OCI-M1 (cell line): ENCODE measurements around the gene RAPGEF3.
A peak's percentile ranks its signal among the peaks of the same experiment; 100 is the strongest.

Experiments
- DNase-seq: peaks from one replicate; lab custom pipeline; 2025; lab: John Stamatoyannopoulos, UW

The RAPGEF3 gene, protein sequence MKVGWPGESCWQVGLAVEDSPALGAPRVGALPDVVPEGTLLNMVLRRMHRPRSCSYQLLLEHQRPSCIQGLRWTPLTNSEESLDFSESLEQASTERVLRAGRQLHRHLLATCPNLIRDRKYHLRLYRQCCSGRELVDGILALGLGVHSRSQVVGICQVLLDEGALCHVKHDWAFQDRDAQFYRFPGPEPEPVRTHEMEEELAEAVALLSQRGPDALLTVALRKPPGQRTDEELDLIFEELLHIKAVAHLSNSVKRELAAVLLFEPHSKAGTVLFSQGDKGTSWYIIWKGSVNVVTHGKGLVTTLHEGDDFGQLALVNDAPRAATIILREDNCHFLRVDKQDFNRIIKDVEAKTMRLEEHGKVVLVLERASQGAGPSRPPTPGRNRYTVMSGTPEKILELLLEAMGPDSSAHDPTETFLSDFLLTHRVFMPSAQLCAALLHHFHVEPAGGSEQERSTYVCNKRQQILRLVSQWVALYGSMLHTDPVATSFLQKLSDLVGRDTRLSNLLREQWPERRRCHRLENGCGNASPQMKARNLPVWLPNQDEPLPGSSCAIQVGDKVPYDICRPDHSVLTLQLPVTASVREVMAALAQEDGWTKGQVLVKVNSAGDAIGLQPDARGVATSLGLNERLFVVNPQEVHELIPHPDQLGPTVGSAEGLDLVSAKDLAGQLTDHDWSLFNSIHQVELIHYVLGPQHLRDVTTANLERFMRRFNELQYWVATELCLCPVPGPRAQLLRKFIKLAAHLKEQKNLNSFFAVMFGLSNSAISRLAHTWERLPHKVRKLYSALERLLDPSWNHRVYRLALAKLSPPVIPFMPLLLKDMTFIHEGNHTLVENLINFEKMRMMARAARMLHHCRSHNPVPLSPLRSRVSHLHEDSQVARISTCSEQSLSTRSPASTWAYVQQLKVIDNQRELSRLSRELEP

DNA sequence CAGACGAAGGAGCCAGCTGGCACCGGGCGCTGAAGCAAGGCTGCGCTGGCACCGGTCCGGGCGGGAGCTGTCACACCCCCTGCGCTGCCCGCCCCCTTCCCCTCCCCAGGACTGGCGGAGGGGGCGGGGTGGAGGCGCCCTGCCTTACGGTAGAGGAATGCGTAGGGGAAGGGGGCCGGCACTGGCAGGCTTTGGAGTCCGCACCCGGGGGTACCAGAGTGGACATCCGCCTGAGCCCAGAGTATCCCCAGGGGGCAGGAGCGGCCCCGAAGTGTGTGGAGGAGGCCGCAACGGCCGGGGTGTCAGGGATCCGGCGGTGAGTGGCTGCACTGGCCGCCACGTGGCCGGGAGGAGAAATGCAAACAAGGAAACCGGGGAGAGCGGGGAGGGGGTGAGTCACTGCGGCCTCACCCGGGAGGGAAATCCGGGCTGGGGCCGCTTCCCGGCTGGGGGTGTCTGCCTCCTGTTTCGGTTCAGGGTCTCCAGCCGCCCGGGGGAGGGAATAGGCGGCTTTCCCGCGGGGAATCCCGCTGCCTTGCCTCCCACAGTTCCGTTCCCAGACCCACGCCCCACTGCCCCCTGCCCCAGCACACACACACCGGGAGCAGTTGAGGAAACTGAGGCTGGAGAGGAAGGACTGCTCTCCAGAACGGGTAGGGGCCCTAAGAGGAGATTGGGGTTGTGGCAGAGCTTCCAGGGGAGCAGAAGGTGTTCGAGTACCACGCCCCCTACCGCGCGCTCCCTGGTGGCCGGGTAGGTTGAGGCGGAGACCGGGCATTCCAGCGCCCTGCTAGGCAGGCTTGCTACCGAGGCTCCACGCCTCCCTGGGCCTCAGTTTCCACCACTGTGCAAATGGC lies at the start of gene RAPGEF3:
RAPGEF3 (minus strand) TSS at position 47 of the 857 bp plus-strand sequence. CDS start 324 bp downstream, outside the sequence.
- DNase-seq = peak; percentile 77

- DNase-seq = no peak
Measured at GRCh38 chr12:47808050-47808449, 49.4 kb upstream of the RAPGEF3 start.

- no peak for DNase-seq
Measured at GRCh38 chr12:47807338-47807737, 48.7 kb upstream of the RAPGEF3 start.

DNA sequence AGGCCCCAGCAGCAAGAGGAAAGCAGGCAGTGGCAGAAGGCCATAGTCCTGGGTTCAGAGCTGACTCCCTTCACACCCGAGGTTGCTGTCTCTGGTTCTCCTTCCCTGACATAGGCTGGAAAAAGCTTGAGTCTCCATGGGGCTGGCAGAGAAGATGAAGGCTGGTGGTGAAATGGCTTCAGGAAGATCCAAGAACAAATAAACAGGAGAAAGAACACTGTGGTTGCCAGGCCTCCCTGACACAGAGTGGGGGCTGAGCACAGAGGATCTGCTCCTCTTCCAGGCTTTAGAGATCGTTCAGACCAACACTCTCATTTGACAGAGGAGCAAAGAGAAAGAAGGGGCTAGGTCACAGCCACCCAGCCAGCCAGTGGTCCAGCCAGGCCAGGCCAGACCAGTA lies 46.7 kb upstream of the RAPGEF3 start:
- no peak for DNase-seq

GRCh38 chr12:47804171-47804570 lies 45.5 kb upstream of the RAPGEF3 start:
- no peak for DNase-seq

DNA sequence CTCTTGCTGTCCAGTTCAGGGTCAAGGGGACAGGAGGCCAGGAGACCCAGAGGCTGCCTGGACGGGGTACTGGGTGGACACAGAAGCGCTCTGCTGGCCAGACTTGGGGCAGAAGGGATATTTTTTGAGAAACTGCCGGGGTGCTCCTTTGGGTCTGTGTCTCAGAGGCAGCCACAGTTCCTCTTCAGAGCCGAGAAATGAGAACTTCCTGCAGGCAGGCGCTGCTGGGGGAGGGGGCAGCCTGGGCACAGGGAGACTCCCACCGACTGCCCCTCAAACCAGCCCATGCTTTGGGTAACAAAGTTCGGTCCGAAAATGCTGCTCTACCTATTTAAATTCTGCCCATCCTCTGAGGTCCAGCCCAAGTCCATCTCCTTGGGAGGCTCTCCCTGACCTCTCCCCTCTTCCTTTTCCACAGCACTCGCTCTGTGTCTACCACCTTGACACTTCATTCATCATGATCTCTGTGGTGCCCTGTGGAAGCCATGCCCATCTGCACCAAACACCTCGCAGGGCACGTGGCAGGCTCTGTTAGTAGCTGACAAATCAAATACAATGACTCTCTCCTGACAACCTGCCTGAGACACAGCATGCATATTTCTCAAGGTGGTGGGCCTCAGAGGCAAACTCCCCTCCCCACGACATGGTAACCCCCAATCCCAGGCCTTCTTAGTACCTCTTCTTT lies 44.7 kb upstream of the RAPGEF3 start:
- DNase-seq = peak; percentile 22

DNA sequence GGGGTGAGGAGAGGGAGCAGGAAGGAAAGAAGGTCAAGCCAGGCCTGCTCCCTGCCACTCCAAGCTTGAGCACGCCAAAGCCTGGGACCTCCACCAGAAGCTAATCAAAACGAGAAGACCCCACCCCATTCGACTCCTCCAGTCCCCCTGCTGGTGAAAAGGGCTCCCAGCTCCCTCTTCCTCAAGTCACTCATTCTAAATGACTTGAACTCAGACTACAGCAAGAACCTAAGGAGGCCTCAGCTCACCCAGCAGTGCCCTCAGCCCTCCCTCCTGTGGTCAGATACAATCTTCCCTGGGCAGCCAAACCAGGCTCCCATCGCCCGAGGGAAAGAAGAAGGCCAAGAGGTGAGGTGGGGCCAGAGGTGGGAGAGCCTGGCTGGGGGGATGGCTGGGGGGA lies 43.6 kb upstream of the RAPGEF3 start:
- peak; percentile 66 for DNase-seq

DNA sequence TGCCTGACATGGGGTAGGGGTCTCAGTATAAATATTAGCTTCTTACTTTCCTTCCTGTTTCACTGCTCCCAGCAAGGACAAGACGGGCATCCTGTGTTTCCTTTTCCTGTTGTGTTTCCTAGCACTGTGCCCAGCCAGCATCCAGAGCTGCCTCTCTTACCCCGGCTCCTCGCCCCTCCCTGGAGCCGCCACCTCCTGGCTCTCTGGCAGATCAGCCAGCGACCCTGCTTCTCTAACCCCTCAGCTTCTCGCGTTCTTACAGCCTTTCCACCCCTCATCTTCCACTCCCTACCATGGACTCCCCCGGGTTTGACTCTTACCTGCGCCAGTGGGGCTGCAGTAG lies 43.2 kb upstream of the RAPGEF3 start:
- no peak for DNase-seq

DNA sequence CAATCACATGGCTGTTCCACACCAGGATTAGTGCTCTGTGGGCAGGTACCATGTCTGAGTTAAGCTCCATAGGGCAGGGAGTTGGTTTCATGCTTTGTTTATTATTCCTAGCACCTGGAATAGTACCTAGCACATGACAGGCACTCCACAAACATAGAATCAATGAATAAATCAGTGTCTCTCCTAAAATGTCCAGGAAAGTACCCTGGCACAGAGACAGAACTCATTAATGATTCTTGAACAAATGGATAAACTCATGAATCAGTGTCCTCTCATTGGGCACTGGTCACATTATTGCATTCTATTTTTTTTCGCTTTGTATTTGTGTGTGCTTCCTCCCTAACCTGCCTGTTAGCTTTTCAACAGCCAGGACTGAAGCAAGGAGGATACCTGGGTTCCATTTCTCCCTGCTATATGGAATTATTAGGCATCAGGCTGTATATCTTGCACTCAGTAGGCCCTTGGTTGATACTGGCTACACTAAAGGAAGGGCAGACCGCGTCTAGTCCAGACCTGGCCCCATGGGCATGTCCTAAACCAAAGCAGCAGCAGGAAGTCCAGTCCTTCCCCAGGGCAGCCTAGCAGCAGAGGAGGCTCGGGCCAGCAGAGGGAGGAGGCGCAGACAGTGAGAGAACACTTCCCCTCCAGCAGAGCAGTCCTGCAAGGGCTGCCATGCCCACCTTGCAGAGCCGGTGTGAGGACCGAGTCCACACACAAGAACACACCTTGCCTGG lies 42.7 kb upstream of the RAPGEF3 start:
- no peak for DNase-seq

GRCh38 chr12:47800582-47800981 lies 41.9 kb upstream of the RAPGEF3 start:
- no peak for DNase-seq

DNA sequence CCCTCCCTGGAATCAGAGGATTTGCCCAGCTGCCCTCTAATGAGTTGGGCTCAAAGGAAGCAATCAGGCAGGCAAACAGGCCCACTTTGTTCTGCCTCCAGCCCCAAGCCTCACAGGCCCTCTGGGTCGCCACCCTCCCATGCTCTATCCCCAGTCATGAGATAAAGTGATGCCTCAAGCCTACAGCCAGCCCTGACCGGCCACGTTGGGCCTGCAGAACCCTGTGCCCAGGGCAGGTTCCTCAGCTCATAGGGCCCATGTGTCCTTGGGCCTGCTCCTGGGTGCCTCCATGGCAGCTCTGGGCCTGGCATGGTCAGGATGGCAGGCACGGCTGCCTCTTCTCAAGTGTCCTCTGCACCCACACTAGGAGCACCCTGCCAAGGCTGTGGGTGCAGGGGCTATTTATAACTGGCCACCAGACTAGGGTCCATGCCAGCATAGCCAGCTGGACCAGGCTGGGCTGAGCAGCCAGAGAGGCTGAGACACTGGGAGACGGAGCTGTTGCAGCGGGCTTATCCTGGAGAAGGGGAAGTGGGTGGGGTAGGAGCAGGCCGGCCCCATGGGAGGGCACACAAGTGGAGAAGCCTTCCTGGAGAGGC lies 40.8 kb upstream of the RAPGEF3 start:
- DNase-seq = no peak

GRCh38 chr12:47798382-47798948 lies 39.8 kb upstream of the RAPGEF3 start:
- DNase-seq = no peak

DNA sequence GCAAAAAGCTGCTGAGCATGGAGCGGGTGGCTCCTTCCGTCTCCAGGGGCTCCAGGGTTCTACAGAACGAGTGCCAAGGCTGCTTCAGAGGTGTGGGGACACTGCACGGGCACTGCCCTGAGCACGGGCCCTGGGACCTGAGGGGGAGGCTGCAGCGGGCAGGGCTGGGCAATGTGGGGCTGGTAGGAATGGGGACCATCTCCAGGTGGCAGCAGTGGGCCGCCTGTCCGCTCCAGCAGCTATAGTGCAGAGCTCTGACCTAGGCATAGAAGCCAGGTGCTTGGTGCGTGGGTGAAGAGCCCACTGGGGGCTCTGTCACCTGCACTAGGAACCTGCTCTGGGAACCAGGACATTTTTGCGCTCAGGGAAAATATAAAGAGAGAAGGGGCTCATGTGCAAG lies 38.8 kb upstream of the RAPGEF3 start:
- no peak for DNase-seq

DNA sequence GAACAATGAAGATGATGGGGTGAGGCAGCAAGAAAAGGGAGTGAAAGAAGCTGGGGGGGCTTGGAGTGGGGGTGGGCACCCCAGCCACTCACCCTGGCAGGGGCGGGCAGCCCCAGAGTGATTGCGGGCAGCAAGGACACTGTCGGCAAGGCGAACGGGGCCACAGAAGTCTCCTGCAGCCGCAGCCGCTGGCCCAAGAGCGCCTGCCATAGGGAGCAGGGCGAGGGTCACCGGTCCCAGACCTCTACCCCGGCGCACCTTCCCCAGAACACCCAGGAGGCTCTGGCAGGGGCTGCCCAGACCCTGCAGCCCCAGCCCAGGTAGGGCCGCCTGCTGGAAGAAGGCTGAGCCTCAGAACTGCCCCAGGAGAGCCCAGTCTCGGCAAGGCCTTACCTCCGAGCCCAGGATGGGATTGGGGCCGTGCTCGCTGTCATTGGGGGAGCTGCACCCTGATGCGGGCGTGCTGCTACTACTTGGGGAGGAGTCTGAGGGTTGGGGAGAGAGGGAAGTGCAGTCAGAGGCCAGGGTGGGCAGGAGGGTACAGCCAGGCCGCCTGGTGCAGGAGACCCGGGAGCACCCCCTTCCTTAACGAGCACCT lies 37.2 kb upstream of the RAPGEF3 start:
- no peak for DNase-seq

DNA sequence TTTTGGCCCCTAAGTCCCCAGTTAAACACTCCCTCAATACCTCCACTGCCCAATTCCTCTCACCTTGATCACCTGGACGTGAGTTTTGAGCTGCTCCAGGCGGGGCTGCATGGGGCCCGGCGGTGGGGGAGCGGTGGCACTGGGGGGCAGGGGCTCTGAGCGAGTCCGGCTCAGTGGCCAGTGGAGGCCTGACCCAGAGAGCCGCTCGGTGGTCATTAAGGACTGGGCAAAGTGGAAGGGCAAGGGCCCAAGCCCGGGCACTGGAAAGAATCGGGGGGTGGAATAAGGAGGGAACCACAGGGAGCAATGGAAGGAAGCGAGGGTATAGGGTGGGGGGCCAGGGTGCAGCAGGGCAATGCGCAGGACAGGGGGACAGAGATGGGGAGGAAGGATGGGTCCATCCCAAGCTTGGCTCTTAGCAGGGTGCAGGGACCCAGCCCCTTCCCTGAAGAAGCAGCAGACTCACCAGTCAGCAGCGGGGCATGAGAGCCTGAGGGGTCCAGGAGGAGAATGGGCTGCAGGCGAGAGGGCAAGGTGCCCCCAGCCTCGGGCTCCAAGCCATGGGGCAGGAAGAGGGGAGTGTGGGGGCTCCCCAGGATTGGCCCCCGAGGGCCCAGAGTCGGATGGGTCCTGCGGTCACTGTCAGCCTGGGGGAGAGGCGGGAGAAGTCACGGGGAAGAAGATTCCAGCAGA lies 36.6 kb upstream of the RAPGEF3 start:
- DNase-seq = no peak

DNA sequence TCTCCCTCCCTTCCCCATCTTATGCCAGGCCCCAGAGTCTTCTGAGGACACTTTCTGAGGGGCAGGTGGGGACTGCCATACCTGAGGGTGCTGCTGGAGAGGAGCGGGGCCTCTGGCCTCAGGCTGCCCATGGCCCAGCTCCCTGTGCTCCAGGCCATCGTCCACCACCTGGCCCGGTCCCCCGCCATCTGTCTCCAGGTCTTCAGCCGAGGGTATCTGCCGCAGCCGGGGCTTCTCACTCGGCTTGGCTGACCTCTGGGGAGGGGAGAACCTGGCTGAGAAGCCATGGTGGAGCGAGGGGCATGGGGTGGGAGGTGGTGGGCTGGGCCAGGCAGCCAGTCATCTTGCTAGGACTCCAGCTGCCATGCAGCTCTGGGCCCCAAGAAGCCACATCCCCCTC lies 36.0 kb upstream of the RAPGEF3 start:
- no peak for DNase-seq

DNA sequence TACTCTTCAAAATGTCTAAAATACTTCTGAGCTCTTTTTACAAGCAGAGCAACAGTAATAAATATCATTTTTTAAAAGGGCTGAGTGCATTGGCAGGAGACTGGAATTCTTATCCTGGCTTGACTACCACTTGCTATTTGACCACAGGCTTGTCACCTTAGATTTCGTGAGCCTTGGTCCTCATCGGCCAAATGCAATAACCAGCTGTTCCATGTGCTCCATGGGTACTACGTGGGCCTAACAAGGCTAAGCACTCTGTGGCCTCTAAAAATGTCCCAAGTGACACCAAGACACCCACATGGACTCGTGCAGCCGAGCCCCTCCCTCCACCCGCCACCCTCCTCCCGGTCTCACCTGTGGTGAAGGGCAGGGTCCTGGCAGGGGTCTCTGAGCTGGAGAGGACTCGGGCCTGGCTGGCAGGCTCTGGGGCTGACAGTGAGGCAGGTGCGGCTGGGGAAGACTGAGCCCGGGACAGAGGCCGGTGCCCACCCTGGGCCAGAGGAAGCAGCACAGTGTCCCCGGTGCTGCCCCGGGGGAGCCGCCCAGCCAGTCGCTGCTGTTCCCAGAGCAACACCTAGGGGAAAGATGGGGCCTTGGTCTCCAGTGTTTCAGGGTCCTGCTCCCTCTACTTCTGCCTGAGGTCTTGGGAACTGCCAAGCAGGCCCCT lies 34.5 kb upstream of the RAPGEF3 start:
- no peak for DNase-seq

DNA sequence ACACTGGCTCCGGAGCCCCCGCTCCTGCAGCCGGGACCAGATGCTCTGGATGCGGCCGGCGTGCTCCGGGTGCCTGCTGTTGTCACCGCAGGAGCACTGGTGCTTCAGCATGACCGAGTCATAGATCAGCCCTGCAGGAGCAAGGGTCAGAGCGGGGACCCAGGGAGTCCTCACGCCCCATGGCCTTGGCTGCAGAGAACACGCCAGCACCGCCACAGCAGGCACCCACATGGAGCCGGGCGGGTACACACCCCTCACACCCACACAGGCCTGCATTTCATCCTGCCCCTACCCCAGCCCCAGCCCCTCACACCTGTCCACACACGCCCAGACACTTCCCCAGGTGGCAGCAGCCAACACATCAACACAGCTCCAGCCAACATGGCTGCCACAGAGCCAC lies 33.2 kb upstream of the RAPGEF3 start:
- no peak for DNase-seq

GRCh38 chr12:47791351-47791746 lies 32.7 kb upstream of the RAPGEF3 start:
- DNase-seq = no peak
